Cardiac muscle cell (in vitro differentiated cells and primary cell): ENCODE results near the gene DAZAP2. TPM values are rescaled to one million over a fixed set of nuclear protein-coding genes. Genes with fewer than 3 reads are reported as not detected.
A peak's percentile ranks its signal among the peaks of the same experiment; 100 is the strongest.

Experiments used
- DNase-seq, 2 donors: peaks; one replicate each; pipeline versions ENCODE4 v3.0.0 to v3.0.0-alpha.2; 2010 to 2017; ENCODE audit warnings: low read depth in 1 of 2, low spot score in 1 of 2
- H3K27ac ChIP-seq: fragments of 200-600 bp; sonication (generic); 2 replicates; pipeline ENCODE4 v1.5.1; 2016
- H3K27me3 ChIP-seq: fragments of 200-600 bp; sonication (generic); 2 replicates; pipeline ENCODE4 v1.6.0; 2016; ENCODE audit warnings: control low read depth
- H3K36me3 ChIP-seq: fragments of 200-600 bp; sonication (generic); 2 replicates; pipeline ENCODE4 v1.5.1; 2016; ENCODE audit warnings: control low read depth
- H3K4me1 ChIP-seq: fragments of 200-600 bp; sonication (generic); 2 replicates; pipeline ENCODE4 v1.8.1; 2017; ENCODE audit warnings: low read depth, mild to moderate bottlenecking, mixed run types
- H3K4me3 ChIP-seq: fragments of 200-600 bp; sonication (generic); 2 replicates; pipeline ENCODE4 v1.5.1; 2016; ENCODE audit warnings: mild to moderate bottlenecking
- H3K9me3 ChIP-seq: fragments of 200-600 bp; sonication (generic); 2 replicates; pipeline ENCODE4 v1.5.1; 2017; ENCODE audit warnings: low read depth, mild to moderate bottlenecking, control low read depth
- polyA plus RNA-seq: library from polyadenylated mRNA; unstranded; fragments of >200 nt; fragmentation: Nextera tagmentation; extraction: Ambion mirVana; gene quantifications from 2 replicates; pipeline ENCODE4 v1.2.1, GENCODE V29; 2016
- total RNA-seq: library from RNA; depleted of rRNA; stranded (reverse); fragments of >200 nt; gene quantifications from 2 replicates; pipeline ENCODE4 v1.2.3, GENCODE V29; 2016
- TF ChIP-seq, protein P1 (sequence below): IDR thresholded peaks from 2 replicates; pipeline ENCODE4 v1.5.1; 2012; ENCODE audit warnings: low read depth, mild to moderate bottlenecking, low read length

The DAZAP2 gene
- total and polyA plus RNA-seq, 2 experiments from 2014 or later = 105 to 147 TPM

DNA sequence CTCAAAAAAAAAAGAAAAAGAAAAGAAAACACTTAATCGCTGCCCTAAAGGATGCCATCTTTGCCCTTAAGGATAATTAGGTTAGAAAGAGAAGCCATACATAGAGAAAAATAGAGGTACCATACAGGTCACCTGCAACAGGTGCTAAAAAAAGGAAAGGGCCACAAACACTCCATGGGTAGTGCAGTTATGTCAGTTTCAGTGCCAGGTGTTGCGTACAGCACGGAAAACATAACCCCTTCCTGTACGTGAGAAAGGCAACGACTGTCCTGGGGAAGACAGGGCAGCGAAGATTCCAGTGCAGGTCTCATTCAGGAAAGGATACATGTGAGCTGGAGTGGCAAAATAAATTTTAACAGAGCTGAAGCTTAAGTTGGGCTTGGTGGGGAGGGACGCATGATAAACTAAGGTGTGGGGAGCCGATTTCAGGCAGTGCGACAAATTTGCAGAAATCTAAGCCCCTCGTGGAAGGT, 553 bp upstream of the DAZAP2 start:
- Histone ChIP-seq H3K27me3 (no peaks in the 10 kb centered on the region), H3K4me1 (peaks cover 4% of the 10 kb centered on the region), H3K36me3 (peaks cover 13% of the 10 kb centered on the region), H3K27ac (peak overlapping the region; percentile 99), H3K4me3 (peak overlapping the region; percentile 87), H3K9me3 (no peaks in the 10 kb centered on the region)
- no peak for DNase-seq
- TF ChIP-seq, protein P1, sequence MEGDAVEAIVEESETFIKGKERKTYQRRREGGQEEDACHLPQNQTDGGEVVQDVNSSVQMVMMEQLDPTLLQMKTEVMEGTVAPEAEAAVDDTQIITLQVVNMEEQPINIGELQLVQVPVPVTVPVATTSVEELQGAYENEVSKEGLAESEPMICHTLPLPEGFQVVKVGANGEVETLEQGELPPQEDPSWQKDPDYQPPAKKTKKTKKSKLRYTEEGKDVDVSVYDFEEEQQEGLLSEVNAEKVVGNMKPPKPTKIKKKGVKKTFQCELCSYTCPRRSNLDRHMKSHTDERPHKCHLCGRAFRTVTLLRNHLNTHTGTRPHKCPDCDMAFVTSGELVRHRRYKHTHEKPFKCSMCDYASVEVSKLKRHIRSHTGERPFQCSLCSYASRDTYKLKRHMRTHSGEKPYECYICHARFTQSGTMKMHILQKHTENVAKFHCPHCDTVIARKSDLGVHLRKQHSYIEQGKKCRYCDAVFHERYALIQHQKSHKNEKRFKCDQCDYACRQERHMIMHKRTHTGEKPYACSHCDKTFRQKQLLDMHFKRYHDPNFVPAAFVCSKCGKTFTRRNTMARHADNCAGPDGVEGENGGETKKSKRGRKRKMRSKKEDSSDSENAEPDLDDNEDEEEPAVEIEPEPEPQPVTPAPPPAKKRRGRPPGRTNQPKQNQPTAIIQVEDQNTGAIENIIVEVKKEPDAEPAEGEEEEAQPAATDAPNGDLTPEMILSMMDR = no peak

DNA sequence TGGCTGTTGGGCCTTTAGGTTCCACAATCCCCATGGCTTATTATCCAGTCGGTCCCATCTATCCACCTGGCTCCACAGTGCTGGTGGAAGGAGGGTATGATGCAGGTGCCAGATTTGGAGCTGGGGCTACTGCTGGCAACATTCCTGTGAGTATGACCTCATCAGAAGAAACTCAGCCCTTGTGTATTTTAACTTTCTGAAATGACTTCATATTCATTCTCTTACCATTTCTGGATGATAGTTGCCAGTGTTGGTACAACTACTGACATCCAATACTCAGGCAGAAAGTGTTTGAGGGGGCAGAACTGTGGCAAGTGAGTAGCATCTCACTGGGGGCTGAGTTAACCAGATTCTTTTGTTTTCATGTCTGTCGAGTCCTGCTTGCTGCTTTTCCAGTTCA, 2.3 kb downstream of the DAZAP2 start:
- Histone ChIP-seq H3K9me3 (no peaks in the 10 kb centered on the region), H3K27ac (no peak overlapping the region), H3K36me3 (peaks cover 13% of the 10 kb centered on the region), H3K4me3 (no peak overlapping the region), H3K4me1 (peaks cover 4% of the 10 kb centered on the region), H3K27me3 (no peaks in the 10 kb centered on the region)
- DNase-seq = no peak
- TF ChIP-seq, protein P1 = no peak

DNA sequence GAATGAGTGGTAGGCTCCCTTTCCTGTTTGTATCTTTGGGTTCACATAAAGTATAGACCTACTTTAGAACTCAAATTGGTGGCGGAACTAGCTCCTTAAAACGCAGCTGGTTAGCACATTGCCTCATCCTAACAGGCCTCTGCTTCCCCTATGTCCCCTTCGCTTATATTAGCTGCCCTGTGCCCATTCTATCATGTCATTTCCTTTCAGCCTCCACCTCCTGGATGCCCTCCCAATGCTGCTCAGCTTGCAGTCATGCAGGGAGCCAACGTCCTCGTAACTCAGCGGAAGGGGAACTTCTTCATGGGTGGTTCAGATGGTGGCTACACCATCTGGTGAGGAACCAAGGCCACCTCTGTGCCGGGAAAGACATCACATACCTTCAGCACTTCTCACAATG, 3.5 kb downstream of the DAZAP2 start:
- no peak overlapping the region for H3K4me3 ChIP-seq
- H3K27ac ChIP-seq = no peak overlapping the region
- H3K9me3 ChIP-seq = no peaks in the 10 kb centered on the region
- H3K27me3 ChIP-seq = no peaks in the 10 kb centered on the region
- peaks cover 13% of the 10 kb centered on the region for H3K36me3 ChIP-seq
- TF ChIP-seq, protein P1 = no peak
- DNase-seq = no peak
- peaks cover 12% of the 10 kb centered on the region for H3K4me1 ChIP-seq

DNA sequence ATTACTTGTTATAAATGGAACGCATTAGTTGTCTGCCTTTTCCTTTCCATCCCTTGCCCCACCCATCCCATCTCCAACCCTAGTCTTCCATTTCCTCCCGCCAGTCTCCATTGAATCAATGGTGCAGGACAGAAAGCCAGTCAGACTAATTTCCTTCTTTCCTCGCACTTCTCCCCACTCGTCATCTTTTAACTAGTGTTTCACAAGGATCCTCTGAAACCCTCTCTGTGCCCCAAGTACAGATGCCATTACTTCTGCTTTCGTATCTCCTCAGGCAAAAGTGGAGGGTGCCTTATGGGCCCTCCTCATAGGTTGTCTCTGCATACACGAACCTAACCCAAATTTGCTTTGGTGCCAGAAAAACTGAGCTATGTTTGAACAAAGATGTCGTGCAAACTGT, 4.2 kb downstream of the DAZAP2 start:
- no peaks in the 10 kb centered on the region for H3K27me3 ChIP-seq
- H3K4me1 ChIP-seq = peaks cover 14% of the 10 kb centered on the region
- no peak for DNase-seq
- H3K36me3 ChIP-seq = peaks cover 13% of the 10 kb centered on the region
- H3K27ac ChIP-seq = no peak overlapping the region
- H3K9me3 ChIP-seq = no peaks in the 10 kb centered on the region
- TF ChIP-seq, protein P1 = no peak
- no peak overlapping the region for H3K4me3 ChIP-seq

DNA sequence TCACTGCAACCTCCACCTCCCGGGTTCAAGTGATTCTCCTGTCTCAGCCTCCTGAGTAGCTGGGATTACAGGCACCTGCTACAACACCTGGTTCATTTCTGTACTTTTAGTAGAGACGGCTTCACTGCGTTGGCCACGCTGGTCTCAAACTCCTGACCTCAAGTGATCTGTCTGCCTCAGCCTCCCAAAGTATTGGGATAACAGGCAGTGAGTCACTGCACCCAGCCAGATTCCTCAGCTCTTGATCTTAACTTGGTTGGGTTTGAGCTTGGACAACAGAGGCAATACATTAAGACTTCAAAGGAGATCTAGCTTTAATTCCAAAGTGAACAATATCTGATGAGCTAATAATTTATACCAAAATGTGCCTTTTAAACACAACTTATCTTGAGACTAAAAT, 5.6 kb downstream of the DAZAP2 start:
- Histone ChIP-seq H3K27me3 (no peaks in the 10 kb centered on the region), H3K4me3 (no peak overlapping the region), H3K4me1 (peaks cover 14% of the 10 kb centered on the region), H3K9me3 (no peaks in the 10 kb centered on the region), H3K36me3 (peaks cover 13% of the 10 kb centered on the region), H3K27ac (no peak overlapping the region)
- peak in 1 of 2 donors; percentile 23 for DNase-seq
- TF ChIP-seq, protein P1 = no peak
